ENCODE data around the gene MYBPHL. TPM values are rescaled to one million over a fixed set of nuclear protein-coding genes. Genes with fewer than 3 reads are reported as not detected.

MYBPHL gene
- total RNA-seq, 3 donors from 2014 or later (not counting 1 experiment from before 2014, with no cell fraction given) = not detected

GRCh38 chr1:109266965-109267364, 39.8 kb downstream of the MYBPHL start:
- 84% methylated on average over 11 of the region's 11 CpGs for WGBS (ENCODE audit: insufficient coverage)
- Mint-ChIP-seq H3K4me1 (peaks cover 0 to 5% of the 10 kb centered on the region in 2 donors), H3K4me3 (no peak overlapping the region), H3K27me3 (ENCODE audit: low read depth in 2 of 2) (no peaks in the 10 kb centered on the region), H3K36me3 (no peaks in the 10 kb centered on the region), H3K27ac (no peak overlapping the region), H3K9me3 (no peaks in the 10 kb centered on the region)
- intact Hi-C loops (cut with micrococcal nuclease) = no loop called here
- DNase-seq = no peak
- H3K36me3 ChIP-seq (ENCODE audit: control insufficient read depth, insufficient read depth, low read length) = no peaks in the 10 kb centered on the region
- TF ChIP-seq, protein P1, sequence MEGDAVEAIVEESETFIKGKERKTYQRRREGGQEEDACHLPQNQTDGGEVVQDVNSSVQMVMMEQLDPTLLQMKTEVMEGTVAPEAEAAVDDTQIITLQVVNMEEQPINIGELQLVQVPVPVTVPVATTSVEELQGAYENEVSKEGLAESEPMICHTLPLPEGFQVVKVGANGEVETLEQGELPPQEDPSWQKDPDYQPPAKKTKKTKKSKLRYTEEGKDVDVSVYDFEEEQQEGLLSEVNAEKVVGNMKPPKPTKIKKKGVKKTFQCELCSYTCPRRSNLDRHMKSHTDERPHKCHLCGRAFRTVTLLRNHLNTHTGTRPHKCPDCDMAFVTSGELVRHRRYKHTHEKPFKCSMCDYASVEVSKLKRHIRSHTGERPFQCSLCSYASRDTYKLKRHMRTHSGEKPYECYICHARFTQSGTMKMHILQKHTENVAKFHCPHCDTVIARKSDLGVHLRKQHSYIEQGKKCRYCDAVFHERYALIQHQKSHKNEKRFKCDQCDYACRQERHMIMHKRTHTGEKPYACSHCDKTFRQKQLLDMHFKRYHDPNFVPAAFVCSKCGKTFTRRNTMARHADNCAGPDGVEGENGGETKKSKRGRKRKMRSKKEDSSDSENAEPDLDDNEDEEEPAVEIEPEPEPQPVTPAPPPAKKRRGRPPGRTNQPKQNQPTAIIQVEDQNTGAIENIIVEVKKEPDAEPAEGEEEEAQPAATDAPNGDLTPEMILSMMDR (IDR thresholded peaks at IDR 0.05) = no peak
- H3K4me3 ChIP-seq (ENCODE audit: low read length) = no peak overlapping the region
- no peaks in the 10 kb centered on the region for H3K27me3 ChIP-seq (ENCODE audit: control insufficient read depth, insufficient read depth, low read length)
- no peak for ATAC-seq
- peaks cover 7% of the 10 kb centered on the region for H3K4me1 ChIP-seq (ENCODE audit: control insufficient read depth, insufficient read depth, low read length)
- no peaks in the 10 kb centered on the region for H3K9me3 ChIP-seq (ENCODE audit: control insufficient read depth, insufficient read depth, low read length)
- H3K27ac ChIP-seq (ENCODE audit: low read length) = no peak overlapping the region

DNA sequence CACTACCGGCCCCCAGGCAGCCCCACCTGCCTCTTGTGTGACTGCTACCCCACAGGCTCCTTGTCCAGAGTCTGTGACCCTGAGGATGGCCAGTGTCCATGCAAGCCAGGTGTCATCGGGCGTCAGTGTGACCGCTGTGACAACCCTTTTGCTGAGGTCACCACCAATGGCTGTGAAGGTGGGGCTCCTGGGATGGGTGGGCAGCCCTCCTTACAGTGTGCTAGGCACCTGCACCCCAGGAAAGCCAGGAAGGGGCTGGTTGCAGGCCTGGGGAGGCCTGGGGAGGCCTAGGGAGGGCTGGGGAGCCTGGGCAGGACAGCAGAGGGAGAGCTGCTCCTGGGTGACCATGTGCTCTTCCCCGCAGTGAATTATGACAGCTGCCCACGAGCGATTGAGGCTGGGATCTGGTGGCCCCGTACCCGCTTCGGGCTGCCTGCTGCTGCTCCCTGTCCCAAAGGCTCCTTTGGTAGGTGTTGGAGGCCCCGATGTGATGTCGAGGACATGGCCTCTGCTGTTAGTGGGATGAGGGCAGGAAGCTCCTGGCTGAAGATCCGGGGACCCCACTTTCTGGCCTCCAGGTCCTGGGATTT, 41.0 kb downstream of the MYBPHL start:
- no peak for DNase-seq

DNA sequence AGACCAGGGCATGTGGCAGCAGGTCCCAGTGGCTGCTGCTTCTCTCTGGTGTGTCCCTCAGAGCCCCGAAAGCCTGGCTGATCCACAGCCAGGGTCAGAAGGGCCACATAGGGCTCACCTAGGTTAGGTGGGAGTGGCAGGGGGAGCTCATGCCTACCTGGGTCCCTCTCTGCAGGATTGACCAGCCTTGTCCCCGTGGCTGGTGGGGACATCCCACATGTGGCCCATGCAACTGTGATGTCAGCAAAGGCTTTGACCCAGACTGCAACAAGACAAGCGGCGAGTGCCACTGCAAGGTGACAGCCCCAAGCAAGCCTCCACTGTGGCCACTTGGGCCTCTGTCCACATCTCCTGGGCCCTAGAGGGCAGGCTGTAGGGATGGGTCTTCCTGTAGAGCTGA, 41.8 kb downstream of the MYBPHL start:
- Mint-ChIP-seq H3K27me3 (ENCODE audit: low read depth in 2 of 2) (no peaks in the 10 kb centered on the region), H3K36me3 (no peaks in the 10 kb centered on the region), H3K4me3 (no peak overlapping the region), H3K27ac (no peak overlapping the region), H3K9me3 (no peaks in the 10 kb centered on the region), H3K4me1 (peaks cover 0 to 5% of the 10 kb centered on the region in 2 donors)
- Histone ChIP-seq H3K27ac (ENCODE audit: low read length) (no peak overlapping the region), H3K36me3 (ENCODE audit: control insufficient read depth, insufficient read depth, low read length) (no peaks in the 10 kb centered on the region), H3K27me3 (ENCODE audit: control insufficient read depth, insufficient read depth, low read length) (no peaks in the 10 kb centered on the region), H3K4me1 (ENCODE audit: control insufficient read depth, insufficient read depth, low read length) (peaks cover 7% of the 10 kb centered on the region), H3K9me3 (ENCODE audit: control insufficient read depth, insufficient read depth, low read length) (no peaks in the 10 kb centered on the region), H3K4me3 (ENCODE audit: low read length) (no peak overlapping the region)
- WGBS (ENCODE audit: insufficient coverage) = 93% methylated on average over 4 of the region's 4 CpGs
- intact Hi-C loops (cut with micrococcal nuclease) = no loop called here
- TF ChIP-seq, protein P1 (IDR thresholded peaks at IDR 0.05) = no peak
- DNase-seq = no peak
- ATAC-seq = no peak

More for the DNA sequence above, 41.0 kb downstream of the MYBPHL start:
- Histone ChIP-seq H3K27ac (ENCODE audit: low read length) (no peak overlapping the region), H3K36me3 (ENCODE audit: control insufficient read depth, insufficient read depth, low read length) (no peaks in the 10 kb centered on the region), H3K27me3 (ENCODE audit: control insufficient read depth, insufficient read depth, low read length) (no peaks in the 10 kb centered on the region), H3K9me3 (ENCODE audit: control insufficient read depth, insufficient read depth, low read length) (no peaks in the 10 kb centered on the region), H3K4me3 (ENCODE audit: low read length) (no peak overlapping the region), H3K4me1 (ENCODE audit: control insufficient read depth, insufficient read depth, low read length) (peaks cover 7% of the 10 kb centered on the region)
- Mint-ChIP-seq H3K27ac (no peak overlapping the region), H3K4me3 (no peak overlapping the region), H3K36me3 (no peaks in the 10 kb centered on the region), H3K27me3 (ENCODE audit: low read depth in 2 of 2) (no peaks in the 10 kb centered on the region), H3K9me3 (no peaks in the 10 kb centered on the region), H3K4me1 (peaks cover 0 to 5% of the 10 kb centered on the region in 2 donors)
- intact Hi-C loops (cut with micrococcal nuclease) = no loop called here
- no peak for ATAC-seq
- WGBS (ENCODE audit: insufficient coverage) = 95% methylated on average over 10 of the region's 13 CpGs
- TF ChIP-seq, protein P1 (IDR thresholded peaks at IDR 0.05) = no peak

- no peaks in the 10 kb centered on the region for H3K36me3 ChIP-seq (ENCODE audit: control insufficient read depth, insufficient read depth, low read length)
- no peak overlapping the region for H3K4me3 ChIP-seq (ENCODE audit: low read length)
- WGBS (ENCODE audit: insufficient coverage) = 76% methylated on average over 9 of the region's 9 CpGs
- no peak overlapping the region for H3K27ac ChIP-seq (ENCODE audit: low read length)
- H3K4me3 Mint-ChIP-seq = no peak overlapping the region
- no peak for ATAC-seq
- no peaks in the 10 kb centered on the region for H3K27me3 Mint-ChIP-seq (ENCODE audit: low read depth in 2 of 2)
- TF ChIP-seq, protein P1 (IDR thresholded peaks at IDR 0.05) = no peak
- no peaks in the 10 kb centered on the region for H3K9me3 Mint-ChIP-seq
- no peaks in the 10 kb centered on the region for H3K27me3 ChIP-seq (ENCODE audit: control insufficient read depth, insufficient read depth, low read length)
- H3K36me3 Mint-ChIP-seq = no peaks in the 10 kb centered on the region
- no peak for DNase-seq
- H3K9me3 ChIP-seq (ENCODE audit: control insufficient read depth, insufficient read depth, low read length) = no peaks in the 10 kb centered on the region
- H3K4me1 Mint-ChIP-seq = peaks cover 0 to 5% of the 10 kb centered on the region in 2 donors
- peaks cover 7% of the 10 kb centered on the region for H3K4me1 ChIP-seq (ENCODE audit: control insufficient read depth, insufficient read depth, low read length)
- H3K27ac Mint-ChIP-seq = no peak overlapping the region
- intact Hi-C loops (cut with micrococcal nuclease) = loop anchor here (5.0 kb wide), 1 partner anchor 228 kb away; the partner anchor contains the start of gene CYB561D1
Measured at GRCh38 chr1:109264379-109264755, 42.4 kb downstream of the MYBPHL start.
